Heart left ventricle (tissue), 13 donors: ENCODE measurements around the gene OR52A1.

Source experiments
- POLR2A ChIP-seq, 2 donors: fragments of 450-650 bp; IDR thresholded peaks; one replicate each; pipeline ENCODE4 v1.6.1; 2017; ENCODE audit warnings: antibody characterized with exemption in 2 of 2, mild to moderate bottlenecking in 2 of 2, moderate library complexity in 2 of 2
- TF ChIP-seq, protein P1 (sequence below), 12 donors: fragments of 200-600 bp; sonication (generic) in 4 of 12; IDR thresholded peaks; one replicate each; pipeline versions ENCODE4 v1.5.0 to v1.8.0; 2018 to 2022; ENCODE audit warnings: antibody characterized with exemption in 12 of 12, mild to moderate bottlenecking in 5 of 12
- donor health status: ischemic (EF 13 %, LVEDD 7.1; RV severe dilation, severe dysfunction).
- donor health status: DM: no; HTN: yes; CAD: no.
- donor health status: DM: no; HTN: no; CAD: no.
- donor health status: ischemic (EF 25% LVEDD 6.9; RV normal size, moderate dysfunction).
- donor health status: ischemic (EF 25% LVEDD 5.7; RV mildly dilated, moderate dysfunction).
- donor health status: ischemic (EF 35%, LVEDD 5.7; RV mildly dilated, moderate dysfunction).
- donor health status: nonischemic (EF 11% LVEDD 7.7; RV severe dilation, severe dysfunction).
- donor health status: DM: yes; HTN: yes; CAD: no.
- donor health status: PGD.
- donor health status: ischemic (EF 29% LVEDD 5.4; RV normal size, mild dysfunction).
- donor health status: nonischemic (EF 23%, LVEDD 6.1; RV moderate dilation, normal function).

DNA sequence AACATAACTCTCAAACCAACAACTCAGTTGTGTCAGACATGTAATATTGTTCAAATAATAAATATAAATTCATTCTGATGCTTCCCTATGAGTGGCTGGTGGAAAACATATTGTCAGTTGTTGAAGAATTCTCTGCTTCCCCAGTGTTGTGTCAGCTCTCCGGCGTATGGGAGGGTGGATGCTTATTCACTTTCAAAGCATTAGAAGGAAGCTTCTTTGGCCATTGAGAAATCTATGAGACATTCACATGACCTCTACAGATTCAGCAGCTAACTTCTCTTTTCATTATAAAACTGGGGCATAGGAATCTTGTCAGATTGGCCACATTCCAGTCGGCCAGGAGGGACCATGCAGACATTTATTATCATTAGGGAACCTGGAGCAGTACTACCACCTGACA, 43.0 kb upstream of the OR52A1 start:
- TF ChIP-seq, protein P1, sequence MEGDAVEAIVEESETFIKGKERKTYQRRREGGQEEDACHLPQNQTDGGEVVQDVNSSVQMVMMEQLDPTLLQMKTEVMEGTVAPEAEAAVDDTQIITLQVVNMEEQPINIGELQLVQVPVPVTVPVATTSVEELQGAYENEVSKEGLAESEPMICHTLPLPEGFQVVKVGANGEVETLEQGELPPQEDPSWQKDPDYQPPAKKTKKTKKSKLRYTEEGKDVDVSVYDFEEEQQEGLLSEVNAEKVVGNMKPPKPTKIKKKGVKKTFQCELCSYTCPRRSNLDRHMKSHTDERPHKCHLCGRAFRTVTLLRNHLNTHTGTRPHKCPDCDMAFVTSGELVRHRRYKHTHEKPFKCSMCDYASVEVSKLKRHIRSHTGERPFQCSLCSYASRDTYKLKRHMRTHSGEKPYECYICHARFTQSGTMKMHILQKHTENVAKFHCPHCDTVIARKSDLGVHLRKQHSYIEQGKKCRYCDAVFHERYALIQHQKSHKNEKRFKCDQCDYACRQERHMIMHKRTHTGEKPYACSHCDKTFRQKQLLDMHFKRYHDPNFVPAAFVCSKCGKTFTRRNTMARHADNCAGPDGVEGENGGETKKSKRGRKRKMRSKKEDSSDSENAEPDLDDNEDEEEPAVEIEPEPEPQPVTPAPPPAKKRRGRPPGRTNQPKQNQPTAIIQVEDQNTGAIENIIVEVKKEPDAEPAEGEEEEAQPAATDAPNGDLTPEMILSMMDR (IDR thresholded peaks at IDR 0.05) = no peak
- no peak for TF ChIP-seq POLR2A (IDR thresholded peaks at IDR 0.05)
